ENCODE data around the gene ZNF608.

DNA sequence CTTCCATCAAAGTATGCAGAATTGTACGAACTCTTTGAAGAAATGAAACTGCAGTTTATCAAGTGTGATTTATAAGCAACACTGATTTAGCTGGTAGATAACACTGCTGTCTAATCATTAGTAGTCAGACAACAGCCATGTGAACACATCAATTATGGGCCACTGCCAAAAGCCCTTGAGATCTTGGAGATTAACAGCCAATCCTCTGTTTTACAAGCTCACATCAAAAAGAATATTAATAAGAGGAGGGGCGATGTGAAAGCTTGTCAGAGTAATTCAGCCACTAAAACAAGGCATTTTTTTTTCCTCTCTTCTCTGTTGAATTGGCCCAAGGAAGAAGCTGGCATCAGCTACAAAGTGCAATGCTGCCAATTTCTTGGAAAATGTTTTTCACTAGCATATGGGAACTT is 28.1 kb downstream of the ZNF608 start:
- TF ChIP-seq, protein P1, sequence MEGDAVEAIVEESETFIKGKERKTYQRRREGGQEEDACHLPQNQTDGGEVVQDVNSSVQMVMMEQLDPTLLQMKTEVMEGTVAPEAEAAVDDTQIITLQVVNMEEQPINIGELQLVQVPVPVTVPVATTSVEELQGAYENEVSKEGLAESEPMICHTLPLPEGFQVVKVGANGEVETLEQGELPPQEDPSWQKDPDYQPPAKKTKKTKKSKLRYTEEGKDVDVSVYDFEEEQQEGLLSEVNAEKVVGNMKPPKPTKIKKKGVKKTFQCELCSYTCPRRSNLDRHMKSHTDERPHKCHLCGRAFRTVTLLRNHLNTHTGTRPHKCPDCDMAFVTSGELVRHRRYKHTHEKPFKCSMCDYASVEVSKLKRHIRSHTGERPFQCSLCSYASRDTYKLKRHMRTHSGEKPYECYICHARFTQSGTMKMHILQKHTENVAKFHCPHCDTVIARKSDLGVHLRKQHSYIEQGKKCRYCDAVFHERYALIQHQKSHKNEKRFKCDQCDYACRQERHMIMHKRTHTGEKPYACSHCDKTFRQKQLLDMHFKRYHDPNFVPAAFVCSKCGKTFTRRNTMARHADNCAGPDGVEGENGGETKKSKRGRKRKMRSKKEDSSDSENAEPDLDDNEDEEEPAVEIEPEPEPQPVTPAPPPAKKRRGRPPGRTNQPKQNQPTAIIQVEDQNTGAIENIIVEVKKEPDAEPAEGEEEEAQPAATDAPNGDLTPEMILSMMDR (IDR thresholded peaks at IDR 0.05; ENCODE audit: insufficient read depth, low read length, poor library complexity, severe bottlenecking), result no peak
- TF ChIP-seq EZH2phosphoT487 (conservative IDR thresholded peaks at IDR 0.05; ENCODE audit: low read length), result no peak

All from SU-DHL-6 (cell line).